Activated CD4-positive, CD25-positive, alpha-beta regulatory T cell (primary cell): ENCODE results near the gene SPG21.

Experiments
- DNase-seq, 4 experiments: peaks; one replicate each; lab custom pipeline; 2025; lab: John Stamatoyannopoulos, UW

Gene SPG21

DNA sequence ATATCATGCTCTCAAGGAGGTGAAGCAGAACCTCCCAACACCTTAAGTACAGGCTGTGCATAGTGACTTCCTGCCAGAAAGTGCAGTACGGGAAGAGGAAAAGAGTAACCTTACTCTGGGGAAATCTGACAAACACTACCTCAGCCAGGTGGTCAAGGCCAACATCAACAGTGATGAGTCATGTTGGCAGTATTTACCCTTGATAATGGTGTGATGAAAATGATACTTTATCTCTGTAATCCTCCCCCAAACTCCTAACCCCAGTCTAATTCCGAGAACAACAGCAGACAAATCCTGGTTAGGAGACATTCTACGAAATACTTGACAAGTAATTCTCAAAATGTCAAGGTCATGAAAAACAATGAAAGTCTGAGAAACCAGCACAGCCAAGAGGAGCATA is 51.5 kb downstream of the SPG21 start:
- DNase-seq = no peak

DNA sequence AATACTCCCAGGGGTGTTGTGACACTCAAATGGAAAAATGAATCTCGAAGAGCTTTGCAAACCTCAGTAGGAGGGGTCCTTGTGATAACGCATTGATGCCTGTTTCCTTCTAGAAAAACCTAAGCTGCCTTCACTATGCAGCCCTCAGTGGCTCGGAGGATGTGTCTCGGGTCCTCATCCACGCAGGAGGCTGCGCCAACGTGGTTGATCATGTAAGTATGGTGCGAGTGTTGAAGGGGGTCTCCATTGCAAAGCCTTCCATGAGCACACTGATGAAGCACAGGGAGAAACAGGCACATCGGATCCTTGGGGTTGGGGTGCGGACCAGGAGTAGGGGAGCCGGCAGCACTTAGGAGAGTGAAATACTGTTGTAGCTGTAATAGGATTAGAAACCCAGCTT is 55.7 kb downstream of the SPG21 start:
- no peak for DNase-seq

- no peak for DNase-seq
These were observed 58.3 kb downstream of the SPG21 start for GRCh38 chr15:64931381-64931780.

- no peak for DNase-seq
These were observed 58.8 kb downstream of the SPG21 start for GRCh38 chr15:64930778-64931371.

GRCh38 chr15:64930019-64930652 is 59.6 kb downstream of the SPG21 start:
- DNase-seq = no peak

DNA sequence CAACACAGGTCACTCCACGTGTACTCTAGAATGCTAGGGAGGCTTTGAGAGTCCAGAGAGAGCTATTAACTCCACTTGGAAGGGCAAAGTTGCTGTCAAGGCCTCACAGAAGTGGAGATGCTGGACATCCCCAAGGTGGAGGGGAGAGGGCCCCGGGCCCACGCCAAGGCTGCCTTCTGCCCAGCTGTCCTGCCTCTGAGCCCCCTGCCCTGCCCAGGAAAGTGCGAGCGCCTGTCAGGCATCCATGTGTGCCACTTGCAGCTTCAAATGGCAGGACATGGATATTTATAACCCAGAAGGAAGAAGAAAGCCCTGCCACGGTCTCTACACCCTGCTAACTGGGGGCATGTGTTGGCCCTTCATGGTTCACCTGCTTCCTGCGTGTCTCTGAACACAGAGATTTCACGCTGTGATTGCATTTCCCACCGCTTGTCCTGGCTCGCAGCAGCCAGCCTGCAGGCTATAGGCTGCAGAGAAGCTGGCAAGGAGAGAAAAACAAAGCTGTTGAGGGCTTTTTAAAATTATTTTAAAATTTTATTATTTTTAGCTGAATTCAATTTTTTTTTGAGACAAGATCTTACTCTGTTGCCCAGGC is 61.0 kb downstream of the SPG21 start:
- no peak for DNase-seq

GRCh38 chr15:64926661-64927060 is 63.1 kb downstream of the SPG21 start:
- DNase-seq = no peak

DNA sequence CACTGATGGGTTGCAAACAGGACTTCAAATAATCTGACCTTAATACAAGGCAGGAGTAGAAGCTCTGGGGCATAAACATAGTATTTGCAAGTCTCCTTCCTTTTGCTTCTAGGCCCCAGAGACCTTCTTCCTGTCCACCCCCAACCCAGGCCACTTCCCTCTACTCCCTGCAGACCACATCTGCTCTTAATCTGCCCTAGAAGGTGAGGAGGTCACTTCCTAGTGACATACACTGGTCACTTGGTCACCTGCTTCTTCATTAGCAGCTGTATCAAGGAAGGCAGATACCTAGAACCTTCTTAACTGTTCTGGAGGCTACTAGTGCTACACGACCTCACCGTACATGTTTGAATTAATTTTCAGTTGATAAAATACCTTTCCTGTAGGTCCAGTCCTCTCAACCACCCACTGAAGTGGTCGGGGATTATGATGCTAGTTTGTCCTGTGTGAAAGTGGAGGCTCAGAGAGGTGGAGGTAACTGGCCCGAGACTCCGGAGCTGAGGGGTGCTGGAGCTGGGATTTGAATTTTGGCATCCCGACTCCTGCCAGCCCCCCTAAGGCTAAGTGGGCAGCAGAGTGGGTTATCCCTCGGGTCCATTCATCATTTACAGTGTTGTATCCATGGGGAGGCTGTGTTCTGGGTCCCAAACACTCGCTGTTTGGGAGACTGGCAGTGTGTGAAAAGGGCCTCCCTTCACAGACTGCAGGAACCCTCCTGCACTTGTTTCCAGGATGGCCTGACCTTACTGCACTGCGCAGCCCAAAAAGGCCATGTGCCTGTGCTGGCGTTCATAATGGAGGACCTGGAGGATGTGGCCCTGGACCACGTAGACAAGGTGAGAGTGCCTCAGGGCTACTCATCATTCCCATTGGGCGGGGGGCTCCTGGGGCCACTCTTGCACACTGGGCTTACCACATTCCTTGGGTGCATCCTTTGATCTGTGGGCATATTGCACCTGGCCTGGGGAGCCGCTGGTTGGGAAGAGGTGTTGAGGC is 64.1 kb downstream of the SPG21 start:
- no peak for DNase-seq

- no peak for DNase-seq
These were observed 66.2 kb downstream of the SPG21 start for GRCh38 chr15:64923546-64923945.

- DNase-seq = no peak
These were observed 68.0 kb downstream of the SPG21 start for GRCh38 chr15:64921711-64922110.

DNA sequence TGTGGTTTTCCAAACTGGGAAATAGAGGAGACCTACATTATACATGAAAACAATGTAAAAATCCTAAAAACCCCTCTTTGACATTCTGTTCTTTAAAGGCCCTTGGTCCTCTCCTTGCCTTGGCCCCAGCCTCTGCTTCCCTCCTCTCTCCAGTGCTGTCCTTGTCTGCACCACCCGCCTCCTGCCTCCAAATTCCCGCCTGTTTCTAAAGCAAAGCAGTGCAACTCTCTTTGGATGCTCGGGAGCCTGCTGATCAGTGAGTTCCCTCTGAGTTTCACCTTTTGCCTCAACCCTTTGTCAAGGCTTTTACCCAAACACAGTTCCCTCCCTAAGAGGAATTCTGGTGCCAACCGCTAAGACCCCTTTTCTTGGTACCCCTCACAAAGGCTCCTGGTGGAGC is 70.0 kb downstream of the SPG21 start:
- DNase-seq = no peak

GRCh38 chr15:64917211-64917610 is 72.5 kb downstream of the SPG21 start:
- no peak for DNase-seq

- no peak for DNase-seq
These were observed 73.3 kb downstream of the SPG21 start for GRCh38 chr15:64916365-64916764.

- no peak for DNase-seq
These were observed 74.0 kb downstream of the SPG21 start for GRCh38 chr15:64915518-64916227.
